GM19395 (cell line): ENCODE data around the gene RPS3.
"Not testable (repeated sequence)": the region's sequence is repeated elsewhere in the genome, so short reads cannot be mapped to it uniquely, and the experiment has no call there.

Source experiments
- ATAC-seq: cut with Tn5 transposase; IDR thresholded peaks from one replicate; pipeline ENCODE4 v1.9.1; 2021; ENCODE audit warnings: mild to moderate bottlenecking, moderate library complexity; ENCODE audit not compliant: unreplicated experiment

Gene RPS3

DNA sequence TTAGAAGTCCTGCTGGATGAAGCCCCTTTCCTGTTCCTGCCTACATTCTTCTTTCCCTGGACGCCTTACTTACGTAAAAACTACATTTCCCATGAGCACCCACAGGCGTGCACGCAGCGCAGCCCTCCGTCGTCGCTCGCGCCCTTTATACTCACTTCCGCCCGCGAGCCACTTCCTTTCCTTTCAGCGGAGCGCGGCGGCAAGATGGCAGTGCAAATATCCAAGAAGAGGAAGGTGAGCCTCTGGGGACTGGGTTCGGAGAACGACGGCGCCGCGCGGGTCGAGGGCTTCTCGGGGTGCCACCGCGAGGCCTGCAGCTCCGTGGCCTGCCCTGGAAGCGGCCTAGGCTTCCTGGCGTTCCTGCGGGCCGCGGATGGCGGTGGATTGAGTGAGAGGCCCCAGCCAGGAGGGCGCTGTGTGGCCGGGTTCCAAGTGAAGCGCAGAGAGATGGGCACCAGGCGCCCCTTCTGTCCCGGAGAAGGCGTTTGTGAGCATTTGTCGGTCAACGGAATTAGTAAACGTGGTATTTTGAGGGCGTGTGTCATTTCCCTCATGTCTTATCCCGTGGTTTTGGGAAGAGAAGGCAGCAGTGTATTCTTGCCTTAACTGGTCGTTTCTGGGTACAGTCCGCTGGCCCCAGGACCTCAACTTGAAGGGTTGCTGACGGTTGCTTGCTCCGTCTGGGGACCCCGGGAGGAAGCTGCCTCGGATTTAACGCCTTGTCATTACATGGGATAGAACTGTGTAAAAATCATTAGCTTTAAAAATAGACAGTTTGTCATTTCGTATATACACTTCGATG is at the start of gene RPS3:
TSS of gene RPS3 (plus strand) at position 175 of the 802 bp plus-strand sequence. CDS start at position 205, 30 bp downstream.
- peak; percentile 93 for ATAC-seq

DNA sequence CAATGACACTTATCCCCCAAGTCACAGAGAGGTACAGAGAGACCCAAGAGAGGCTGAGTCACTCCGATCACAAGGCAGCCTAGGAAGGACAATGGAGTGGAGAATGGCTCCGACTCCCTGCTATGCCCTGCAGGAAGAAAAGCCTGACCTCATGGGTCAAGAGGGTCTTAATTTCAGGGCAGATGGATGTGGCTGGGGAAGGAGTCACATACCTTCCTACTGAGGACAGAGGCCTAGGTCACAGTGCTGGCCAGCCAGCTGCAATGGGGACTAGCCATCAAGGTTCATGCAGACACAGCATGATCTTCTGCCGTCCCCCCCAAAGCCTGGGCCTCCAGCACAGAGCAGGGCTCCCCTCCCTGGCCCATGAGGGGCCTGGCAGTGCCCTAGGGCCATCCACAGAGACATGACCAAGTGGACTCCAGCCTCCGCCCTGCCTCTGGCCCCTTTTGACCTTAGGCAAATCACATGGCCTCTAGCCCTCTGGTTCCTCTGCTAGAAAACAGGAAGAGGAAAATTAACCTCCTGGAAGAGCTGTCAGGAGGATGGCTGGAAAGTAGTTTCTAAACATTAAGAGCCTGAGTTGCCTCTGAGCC is 49.7 kb upstream of the RPS3 start:
- no peak for ATAC-seq

DNA sequence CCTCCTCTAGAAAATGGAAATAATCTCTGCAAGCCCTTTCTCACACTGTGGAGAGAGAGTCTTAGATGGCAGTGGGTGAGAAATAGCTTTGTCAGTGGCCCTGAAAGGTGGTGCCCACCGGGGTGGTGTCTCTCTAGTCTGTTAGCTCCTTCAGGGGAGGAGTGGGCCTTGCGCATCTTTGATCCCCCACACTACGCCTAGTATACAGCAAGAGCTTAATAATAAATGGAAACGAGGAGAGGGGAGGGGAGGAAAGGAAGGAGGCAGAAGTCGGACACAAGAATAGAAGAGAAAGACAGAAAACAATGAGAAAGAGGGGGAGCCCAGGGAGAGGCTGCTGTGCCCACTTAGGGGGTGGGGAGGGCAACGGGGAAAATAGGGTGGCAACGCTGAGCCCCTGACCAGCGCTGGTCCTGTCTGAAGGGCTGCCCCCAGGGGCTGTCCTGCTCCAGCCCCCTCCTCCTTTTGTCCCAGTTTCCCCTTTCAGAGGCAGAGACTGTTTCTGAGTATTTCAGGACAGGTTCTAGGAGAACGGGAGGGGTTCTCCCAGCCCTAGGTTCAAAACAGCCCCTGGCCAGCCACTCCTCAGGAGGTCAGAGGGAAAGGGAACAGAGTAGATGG is 49.1 kb upstream of the RPS3 start:
- no peak for ATAC-seq

DNA sequence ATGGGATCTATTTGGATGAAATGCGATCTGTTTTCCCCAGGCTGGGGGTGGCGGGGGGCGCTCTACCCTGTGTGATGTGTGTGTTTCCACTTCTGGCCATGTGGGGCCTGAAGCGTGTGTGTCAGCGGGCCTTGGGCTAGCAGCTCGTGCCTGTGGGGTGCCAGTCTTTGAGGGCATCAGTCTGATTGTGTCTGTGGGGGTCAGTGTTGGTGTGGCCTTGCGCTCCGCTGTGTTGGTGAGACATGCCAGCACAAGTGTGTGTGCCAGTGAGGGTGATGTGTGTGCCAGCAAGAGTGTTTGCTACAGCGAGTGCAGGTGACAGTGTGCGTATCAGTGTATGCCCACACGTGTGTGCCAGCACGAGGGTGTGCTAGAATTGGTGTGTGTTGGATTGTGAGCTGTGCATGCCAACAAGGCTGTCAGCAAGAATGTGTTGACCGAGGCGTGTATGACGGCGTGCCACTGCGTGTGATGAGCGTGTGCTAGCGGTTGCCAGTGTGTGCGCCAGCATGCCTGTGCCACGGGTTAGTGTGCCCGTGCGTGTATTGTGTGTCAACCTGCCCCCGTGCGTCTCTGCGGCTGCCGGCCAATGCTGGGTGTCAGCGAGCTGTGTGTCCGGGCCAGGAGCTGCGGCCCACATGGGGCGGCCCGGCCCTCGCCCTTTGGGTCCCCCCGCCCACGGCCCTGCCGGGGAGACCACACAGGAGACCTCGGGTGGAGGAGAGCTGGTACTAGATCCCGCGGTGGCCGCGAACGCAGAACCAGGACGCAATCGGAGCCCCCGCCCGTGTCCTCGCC is 48.4 kb upstream of the RPS3 start:
- no peak for ATAC-seq

DNA sequence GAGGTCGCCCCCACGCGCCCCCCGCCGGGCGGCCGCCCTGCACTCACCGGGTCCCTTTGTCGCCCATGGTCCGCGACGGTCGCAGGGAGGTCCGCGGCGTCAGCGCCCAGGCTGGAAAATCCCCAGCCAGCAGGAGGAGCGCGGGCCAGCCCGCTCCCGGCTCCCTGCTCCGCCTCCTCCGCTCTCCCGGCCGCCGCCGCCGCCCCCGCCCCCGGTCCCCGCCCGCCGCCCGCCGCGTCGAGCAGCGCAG is 47.9 kb upstream of the RPS3 start, which contains the start of gene ARRB1:
TSS of gene ARRB1 (minus strand) at position 121 of the 250 bp plus-strand sequence. CDS start at position 67, 54 bp downstream.
- no peak for ATAC-seq

DNA sequence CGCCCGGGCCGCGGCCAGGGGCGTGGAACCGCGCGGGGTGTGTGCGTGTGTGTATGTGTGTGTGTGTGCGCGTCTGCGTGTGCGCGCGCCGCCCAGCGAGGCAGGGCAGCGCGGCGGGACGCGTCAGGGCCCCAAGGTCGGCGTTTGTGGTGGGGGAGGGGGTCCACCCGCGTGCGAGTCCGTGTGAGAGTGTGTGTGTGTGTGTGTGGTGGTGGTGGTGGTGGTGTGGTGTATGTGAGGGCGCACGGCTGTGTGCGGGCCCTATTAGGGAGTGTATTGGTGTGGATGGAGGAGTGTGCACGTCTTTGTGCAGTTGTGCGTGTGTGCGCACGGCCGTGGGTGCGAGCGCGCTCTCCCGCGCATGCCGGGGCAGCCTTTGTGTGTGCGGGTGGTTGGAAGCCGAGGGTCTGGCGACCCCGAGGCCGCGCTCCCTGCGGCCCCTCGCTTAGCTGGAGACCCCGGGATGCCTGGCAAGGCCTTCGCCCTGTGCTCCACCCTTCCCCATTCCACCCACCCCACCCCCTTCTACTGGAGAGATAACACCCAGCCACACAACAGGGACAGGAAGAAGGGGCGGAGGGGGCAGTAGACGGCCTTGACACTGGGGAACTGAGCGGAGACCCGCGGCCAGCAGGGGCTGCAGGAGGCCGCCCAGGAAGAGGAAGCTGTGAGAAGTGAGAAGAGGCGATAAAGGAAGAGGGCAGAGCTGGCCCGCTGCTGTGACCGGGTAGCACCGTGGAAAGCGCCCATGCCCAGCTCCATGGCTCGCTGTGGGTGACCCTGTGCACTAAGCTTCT is 47.3 kb upstream of the RPS3 start:
- ATAC-seq: no peak

DNA sequence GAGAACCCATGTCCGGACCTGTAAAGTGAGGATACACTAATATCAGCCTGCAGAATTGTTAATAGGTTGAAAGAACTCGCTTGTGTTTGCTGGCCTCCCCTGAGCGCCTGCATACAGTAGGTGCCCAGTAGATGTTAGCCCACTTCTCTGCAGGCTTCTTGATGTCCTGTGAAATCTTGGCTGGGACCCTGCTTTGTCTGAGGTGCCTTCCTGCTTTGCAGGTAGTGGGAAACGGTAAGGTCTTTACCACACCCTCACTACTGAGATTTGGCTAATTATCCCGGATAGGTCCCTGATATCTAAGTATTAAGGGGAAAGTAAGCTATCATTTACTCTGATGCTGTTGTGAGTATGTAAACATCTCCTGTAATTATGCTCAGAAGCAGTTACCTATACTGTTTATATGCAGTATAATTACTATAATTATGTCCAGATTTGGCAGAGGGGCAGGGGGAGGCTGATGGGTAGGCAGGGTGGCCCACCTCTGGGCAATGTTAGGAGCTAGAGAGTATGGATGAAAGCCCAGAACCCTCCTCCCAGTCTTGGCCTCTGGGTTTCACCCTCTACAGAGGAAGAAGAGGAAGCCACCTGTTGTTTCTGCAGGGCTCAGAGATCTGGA is 46.6 kb upstream of the RPS3 start:
- ATAC-seq: no peak

DNA sequence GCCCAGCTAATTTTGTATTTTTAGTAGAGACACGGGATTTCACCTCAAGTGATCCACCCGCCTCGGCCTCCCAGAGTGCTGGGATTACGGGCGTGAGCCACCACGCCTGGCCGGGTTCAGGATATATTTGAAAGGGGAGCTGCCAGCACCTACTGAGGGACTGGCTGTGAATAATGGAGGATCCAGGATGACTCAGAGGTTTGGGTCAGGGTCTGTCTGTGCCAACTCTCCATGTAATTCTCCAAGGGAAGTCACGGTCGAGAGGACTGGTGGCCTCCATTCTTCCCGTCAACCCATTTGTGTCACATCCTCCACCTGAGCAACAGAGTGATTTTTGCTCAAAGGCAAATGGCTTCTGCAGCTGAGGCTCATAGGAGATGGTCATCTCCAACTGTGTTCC is 44.3 kb upstream of the RPS3 start:
- ATAC-seq: no peak

DNA sequence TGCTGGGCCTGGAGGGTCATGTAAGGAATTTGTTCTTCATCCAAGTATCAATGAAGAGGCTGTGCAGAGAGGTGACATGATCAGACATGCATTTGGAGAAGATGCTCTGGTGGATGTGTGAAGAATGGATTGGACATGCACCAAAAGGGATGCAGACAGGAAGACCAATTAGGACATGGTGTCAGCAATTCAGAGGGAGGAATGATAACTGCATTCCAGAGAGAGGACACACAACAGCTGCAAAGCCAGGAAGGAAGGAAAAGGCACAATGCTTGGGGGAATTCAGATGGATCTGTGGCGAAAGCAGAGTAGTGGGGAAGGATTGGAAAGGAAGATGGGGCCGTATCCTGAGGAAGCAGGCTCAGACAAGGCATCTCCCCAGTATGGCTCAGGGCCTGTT is 42.7 kb upstream of the RPS3 start:
- no peak for ATAC-seq

DNA sequence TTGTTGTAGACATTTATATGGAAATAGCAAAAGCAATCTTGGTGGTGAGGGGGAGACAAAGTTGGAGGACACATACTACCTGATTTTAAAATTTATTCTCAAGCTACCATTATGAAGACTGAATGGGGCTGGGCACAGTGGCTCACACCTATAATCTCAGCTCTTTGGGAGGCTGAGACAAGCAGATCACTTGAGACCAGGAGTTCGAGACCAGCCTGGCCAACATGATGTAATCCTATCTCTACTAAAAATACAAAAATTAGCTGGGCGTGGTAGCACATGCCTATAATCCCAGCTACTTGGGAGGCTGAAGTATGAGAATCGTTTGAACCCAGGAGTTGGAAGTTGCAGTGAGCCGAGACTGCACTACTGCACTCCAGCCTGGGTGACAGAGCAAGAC is 37.0 kb upstream of the RPS3 start:
- ATAC-seq: not testable (repeated sequence)

DNA sequence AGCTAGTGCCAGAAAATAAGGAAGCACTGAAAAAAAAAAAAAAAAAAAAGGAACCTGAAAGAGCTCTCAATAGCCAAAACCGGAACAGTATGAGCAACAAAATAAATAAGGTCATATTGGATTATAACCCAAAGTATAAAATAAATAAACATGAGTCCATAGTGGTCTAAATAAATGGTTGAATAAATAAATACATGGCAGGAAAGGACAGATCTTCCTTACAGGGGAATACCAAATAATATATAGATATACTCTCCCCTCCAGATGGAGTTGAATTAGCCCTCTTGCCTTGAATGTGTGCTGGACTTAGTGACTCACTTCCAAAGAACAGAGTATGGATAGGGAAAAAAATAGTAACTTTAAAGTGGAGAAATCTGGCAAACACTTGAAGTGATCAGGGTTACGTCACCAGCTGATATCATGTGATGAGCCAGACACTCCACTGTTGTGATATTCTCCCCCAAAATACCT is 33.6 kb upstream of the RPS3 start:
- no peak for ATAC-seq

DNA sequence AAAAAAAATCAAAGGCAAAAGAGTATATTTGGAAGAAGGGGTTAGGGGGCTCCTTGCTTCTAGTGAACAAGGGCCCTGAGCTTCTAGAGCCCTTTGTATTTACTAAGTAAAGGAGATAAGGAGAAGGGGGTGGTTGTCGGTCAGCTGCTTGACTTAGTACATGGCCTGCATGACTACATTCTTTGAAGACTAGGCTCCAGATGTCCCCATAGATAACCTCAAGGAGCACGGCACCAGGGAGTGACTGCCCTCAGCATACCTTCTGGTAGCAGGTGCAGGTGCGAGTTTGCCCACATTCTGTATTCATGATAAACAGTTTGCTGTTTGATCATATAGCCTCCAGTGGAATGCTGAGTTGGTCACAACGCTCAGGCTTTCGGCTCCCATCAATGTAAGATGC is 32.5 kb upstream of the RPS3 start:
- not testable (repeated sequence) for ATAC-seq

DNA sequence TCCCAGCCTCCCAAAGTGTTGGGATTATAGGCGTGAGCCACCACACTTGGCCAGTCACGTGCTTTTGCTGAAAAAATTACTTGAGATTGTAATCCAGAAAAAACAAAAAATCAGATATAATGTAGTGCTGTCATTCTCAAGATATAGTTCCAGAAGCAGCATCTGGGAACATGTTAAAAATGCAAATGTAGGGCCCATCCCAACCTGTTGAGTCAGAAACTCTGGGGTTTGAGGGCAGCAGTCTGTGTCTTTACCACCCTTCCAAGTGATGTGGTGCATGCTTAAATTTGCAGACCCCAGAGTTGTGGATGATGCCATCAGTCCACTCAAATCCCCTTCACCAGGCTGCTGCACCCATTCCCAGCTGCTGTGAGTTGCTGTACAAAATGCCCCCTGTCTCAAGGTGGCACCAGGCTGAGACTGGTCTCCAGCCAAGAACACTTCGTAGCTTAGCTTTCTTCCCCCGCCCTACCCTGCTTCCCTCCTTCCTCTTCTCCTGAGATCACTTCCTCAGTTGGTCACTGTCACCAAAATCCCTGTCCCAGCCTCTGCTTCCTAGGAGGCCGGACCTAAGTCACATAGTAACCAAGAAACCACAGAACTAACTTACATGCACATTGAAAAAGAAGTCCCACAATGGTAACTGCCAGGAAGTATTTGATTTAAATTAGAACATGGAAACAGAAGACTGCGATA is 29.6 kb upstream of the RPS3 start:
- ATAC-seq: no peak

DNA sequence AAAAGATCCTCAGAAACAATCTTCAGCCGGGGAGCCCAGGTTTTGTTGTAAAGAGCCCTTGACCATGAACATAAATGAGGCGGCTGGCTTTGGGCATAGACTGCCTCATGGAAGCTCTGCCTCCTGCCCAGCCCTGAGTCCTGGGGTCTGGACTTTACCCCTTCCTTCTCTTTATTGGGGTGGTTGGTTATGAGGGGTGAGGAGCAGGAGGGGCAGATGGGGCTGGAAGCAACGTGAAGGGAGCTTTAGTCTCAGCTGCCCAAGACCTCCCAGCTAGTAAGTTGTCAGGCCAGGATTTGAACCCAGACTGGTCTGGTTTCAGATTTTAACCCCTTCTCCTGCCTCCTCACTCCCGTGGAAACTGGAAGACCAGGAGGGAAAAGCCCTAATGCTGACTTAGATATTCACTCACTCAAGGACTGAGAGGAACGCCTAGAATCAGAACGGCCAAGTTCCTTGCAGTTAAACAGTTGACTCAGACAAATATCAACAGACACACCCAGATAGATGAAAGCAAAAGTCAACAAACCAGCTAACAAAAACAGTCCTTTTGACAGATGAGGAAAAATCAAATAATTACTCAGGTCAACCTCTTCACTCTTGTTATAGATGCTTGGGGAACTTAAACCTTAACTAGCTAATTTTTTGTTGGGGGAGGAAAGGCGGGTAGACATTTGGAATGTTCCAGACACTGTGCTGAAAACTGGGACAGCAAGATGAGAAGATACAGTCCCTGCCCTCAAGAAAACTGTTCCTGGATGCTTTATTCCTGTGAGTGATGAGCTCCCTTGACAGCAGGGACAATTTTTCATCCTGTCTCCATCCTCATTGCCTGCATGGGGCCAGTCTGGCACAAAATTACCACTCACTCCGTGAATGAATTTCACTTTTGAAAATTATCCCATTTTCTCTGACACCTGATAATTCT is 27.1 kb upstream of the RPS3 start:
- ATAC-seq: no peak

DNA sequence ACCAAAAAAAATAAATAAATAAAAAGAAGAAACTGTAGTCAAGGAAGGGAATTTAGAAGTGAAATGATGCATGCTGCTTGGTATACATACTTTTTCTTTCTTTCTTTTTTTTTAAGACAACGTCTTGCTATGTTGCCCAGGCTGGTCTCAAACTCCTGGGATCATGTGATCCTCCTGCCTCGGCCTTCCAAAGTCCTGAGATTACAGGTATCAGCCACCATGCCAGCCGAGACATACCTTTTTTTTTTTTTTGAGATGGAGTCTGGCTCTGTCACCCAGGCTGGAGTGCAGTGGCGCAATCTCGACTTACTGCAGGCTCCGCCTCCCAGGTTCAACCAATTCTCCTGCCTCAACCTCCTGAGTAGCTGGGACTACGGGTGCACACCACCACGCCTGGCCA is 26.1 kb upstream of the RPS3 start:
- no peak for ATAC-seq

DNA sequence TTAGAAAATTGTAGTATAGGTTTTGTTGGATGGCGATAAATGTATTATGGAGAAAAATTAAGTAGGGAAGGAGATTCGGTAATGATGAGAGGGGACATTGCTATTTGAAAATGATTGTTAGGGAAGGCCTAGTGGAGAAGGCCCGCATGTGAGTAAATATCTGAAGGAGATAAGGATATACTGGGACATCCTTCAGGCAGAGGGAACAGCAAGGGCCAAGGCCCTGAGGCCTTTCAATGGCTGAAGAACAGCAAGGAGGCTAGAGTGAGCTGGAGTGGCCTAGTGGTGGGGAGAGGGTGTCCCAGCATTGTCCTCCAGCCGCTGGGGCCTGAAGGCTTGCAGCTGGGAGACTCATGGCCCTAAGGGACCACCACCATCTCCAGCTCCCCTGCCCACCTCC is 24.7 kb upstream of the RPS3 start:
- ATAC-seq: no peak

DNA sequence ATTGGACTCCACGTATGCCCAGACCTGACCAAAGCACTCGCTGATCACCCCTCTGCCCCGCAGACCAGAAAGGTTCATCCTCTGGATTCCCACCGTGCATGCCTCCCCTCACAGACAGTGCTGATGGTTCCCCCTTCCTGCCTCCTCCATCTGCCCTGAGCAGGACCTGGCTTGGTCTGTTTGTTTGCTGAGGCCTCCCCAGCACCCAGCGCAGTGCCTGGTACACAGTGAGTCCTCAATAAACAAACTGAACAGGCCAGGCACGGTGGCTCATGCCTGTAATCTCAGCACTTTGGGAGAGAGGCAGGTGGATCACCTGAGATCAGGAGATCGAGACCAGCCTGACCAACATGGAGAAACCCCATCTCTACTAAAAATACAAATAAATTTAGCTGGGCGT is 23.7 kb upstream of the RPS3 start:
- no peak for ATAC-seq

DNA sequence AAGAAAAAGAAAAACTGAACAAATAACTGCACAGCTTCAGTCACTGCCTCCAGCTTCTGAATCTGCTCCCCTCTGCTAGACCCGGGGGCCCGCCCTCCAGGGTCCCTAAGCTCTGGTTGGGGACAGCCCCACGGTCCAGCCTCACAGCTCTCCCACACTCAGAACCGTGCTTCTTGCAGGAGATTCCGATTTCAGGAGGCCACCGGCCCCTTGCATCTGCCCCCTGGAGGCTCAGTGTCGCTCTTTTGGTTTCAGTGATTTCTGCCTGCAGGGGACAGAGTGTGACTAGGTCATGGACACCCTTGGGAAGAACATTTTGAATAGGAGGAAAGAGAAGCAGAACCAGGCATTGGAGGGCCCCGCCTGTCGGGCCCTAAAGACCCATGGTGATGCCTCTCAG is 23.1 kb upstream of the RPS3 start:
- ATAC-seq: no peak

DNA sequence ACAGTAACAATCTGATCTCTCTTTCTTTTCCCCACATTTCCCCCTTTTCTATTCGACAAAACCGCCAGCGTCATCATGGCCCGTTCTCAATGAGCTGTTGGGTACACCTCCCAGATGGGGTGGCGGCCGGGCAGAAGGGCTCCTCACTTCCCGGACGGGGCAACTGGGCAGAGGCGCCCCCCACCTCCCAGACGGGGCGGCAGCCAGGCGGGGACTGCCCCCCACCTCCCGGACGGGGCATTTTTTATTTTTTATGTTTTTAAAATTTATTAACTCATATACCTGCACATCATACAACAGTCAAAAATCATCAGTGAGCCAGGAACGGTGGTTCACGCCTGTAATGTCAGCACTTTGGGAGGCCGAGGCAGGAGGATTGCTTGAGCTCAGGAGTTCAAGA is 20.5 kb upstream of the RPS3 start:
- not testable (repeated sequence) for ATAC-seq
